ENCODE results near the gene C14orf180. TPM values are rescaled to one million over a fixed set of nuclear protein-coding genes. Genes with fewer than 3 reads are reported as not detected.

C14orf180 gene
- total and polyA plus RNA-seq, 2 of the 8 experiments (the other 6 are each of a cell fraction or from before 2014, with no cell fraction given) = not detected

- TF ChIP-seq BRCA1 (IDR thresholded peaks at IDR 0.05; ENCODE audit: low read depth, low read length) (no peak), RBBP5 (IDR thresholded peaks at IDR 0.05; ENCODE audit: borderline replicate concordance, low read depth, low read length) (no peak), TAF7 (optimal IDR thresholded peaks at IDR 0.05; ENCODE audit: borderline replicate concordance, low read depth, low read length) (no peak), GABPA (IDR thresholded peaks at IDR 0.05; ENCODE audit: borderline replicate concordance, insufficient read depth, low read length) (no peak), ZNF274 (IDR thresholded peaks at IDR 0.05; ENCODE audit: borderline replicate concordance, extremely low read depth, low read length) (no peak), JUN (IDR thresholded peaks at IDR 0.05; ENCODE audit: low read depth, low read length) (no peak), CTCF (IDR thresholded peaks at IDR 0.05; ENCODE audit: control extremely low read depth in 1 of 3, insufficient read depth in 1 of 3, low read depth in 1 of 3, low read length in 3 of 3) (no peak), CBX5 (IDR thresholded peaks at IDR 0.05; ENCODE audit: low read depth, low read length) (no peak)
Measured at GRCh38 chr14:104634886-104635570, 55.5 kb downstream of the C14orf180 start (continued).
